KMS-11 (cell line): ENCODE measurements around the gene LCLAT1.
"Not testable (repeated sequence)": the region's sequence is repeated elsewhere in the genome, so short reads cannot be mapped to it uniquely, and the experiment has no call there.

Experiments used
- H2AFZ ChIP-seq: fragments of 200-600 bp; sonication (generic); 2 replicates; pipeline ENCODE4 v1.6.1; 2016; ENCODE audit warnings: antibody characterized with exemption, mixed run types, low read depth
- H3K27ac ChIP-seq: fragments of 200-600 bp; sonication (generic); 2 replicates; pipeline ENCODE4 v1.6.1; 2016; ENCODE audit warnings: mild to moderate bottlenecking, mixed run types
- H3K27me3 ChIP-seq: fragments of 200-600 bp; sonication (generic); 2 replicates; pipeline ENCODE4 v1.6.1; 2017; ENCODE audit warnings: mild to moderate bottlenecking, low read depth, mixed run types, moderate library complexity; ENCODE audit not compliant: insufficient read depth
- H3K36me3 ChIP-seq: fragments of 200-600 bp; sonication (generic); 2 replicates; pipeline ENCODE4 v1.6.1; 2017; ENCODE audit warnings: mild to moderate bottlenecking, mixed run types; ENCODE audit not compliant: insufficient read depth
- H3K4me1 ChIP-seq: fragments of 200-600 bp; sonication (generic); 2 replicates; pipeline ENCODE4 v1.6.1; 2016; ENCODE audit warnings: mild to moderate bottlenecking, low read depth, mixed run types; ENCODE audit not compliant: poor library complexity, severe bottlenecking
- H3K4me2 ChIP-seq: fragments of 200-600 bp; sonication (generic); 2 replicates; pipeline ENCODE4 v1.7.0; 2016; ENCODE audit warnings: mild to moderate bottlenecking, mixed run types
- H3K4me3 ChIP-seq: fragments of 200-600 bp; sonication (generic); IDR thresholded peaks from 2 replicates; pipeline ENCODE4 v1.6.1; 2017; ENCODE audit warnings: low read depth, low read length, mixed read lengths; ENCODE audit not compliant: insufficient read depth
- H3K79me2 ChIP-seq: fragments of 200-600 bp; sonication (generic); 2 replicates; pipeline ENCODE4 v1.6.1; 2016; ENCODE audit warnings: low read depth, mixed run types; ENCODE audit not compliant: insufficient read depth
- H3K9ac ChIP-seq: fragments of 200-600 bp; sonication (generic); 2 replicates; pipeline ENCODE4 v1.6.1; 2016; ENCODE audit warnings: mild to moderate bottlenecking, mixed run types
- H4K20me1 ChIP-seq: fragments of 200-600 bp; sonication (generic); 2 replicates; pipeline ENCODE4 v1.6.1; 2016; ENCODE audit warnings: mild to moderate bottlenecking, mixed run types; ENCODE audit not compliant: insufficient read depth
- CTCF ChIP-seq: fragments of 200-600 bp; sonication (generic); conservative IDR thresholded peaks from 2 replicates; pipeline ENCODE4 v1.6.1; 2017; ENCODE audit warnings: low read depth, mild to moderate bottlenecking, antibody characterized with exemption, low read length, moderate library complexity, mixed read lengths

LCLAT1 gene

GRCh38 chr2:30466216-30466615 is 19.2 kb downstream of the LCLAT1 start:
- Histone ChIP-seq H3K36me3 (no peaks in the 10 kb centered on the region), H4K20me1 (no peaks in the 10 kb centered on the region), H3K4me3 (no peak overlapping the region), H3K4me2 (no peak overlapping the region), H3K27me3 (no peaks in the 10 kb centered on the region), H2AFZ (no peak overlapping the region), H3K9ac (no peak overlapping the region), H3K4me1 (peaks cover 5% of the 10 kb centered on the region), H3K27ac (no peak overlapping the region), H3K79me2 (peaks cover 17% of the 10 kb centered on the region; the same call in 1 of the 2 replicates)
- no peak for TF ChIP-seq CTCF

DNA sequence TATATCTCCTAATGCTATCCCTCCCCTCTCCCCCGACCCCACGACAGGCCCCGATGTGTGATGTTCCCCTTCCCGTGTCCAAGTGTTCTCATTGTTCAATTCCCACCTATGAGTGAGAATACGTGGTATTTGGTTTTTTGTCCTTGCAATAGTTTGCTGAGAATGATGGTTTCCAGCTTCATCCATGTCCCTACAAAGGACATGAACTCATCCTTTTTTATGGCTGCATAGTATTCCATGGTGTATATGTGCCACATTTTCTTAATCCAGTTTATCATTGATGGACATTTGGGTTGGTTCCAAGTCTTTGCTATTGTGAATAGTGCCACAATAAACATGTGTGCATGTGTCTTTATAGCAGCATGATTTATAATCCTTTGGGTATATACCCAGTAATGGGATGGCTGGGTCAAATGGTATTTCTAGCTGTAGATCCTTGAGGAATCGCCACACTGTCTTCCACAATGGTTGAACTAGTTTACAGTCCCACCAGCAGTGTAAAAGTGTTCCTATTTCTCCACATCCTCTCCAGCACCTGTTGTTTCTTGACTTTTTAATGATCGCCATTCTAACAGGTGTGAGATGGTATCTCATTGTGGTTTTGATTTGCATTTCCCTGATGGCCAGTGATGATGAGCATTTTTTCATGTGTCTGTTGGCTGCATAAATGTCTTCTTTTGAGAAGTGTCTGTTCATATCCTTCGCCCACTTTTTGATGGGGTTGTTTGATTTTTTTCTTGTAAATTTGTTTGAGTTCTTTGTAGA is 20.2 kb downstream of the LCLAT1 start:
- not testable (repeated sequence) for H2AFZ ChIP-seq, H3K9ac ChIP-seq, H3K27me3 ChIP-seq, H3K36me3 ChIP-seq, H3K4me2 ChIP-seq, H4K20me1 ChIP-seq, H3K4me3 ChIP-seq, H3K27ac ChIP-seq, H3K4me1 ChIP-seq
- peaks cover 19% of the 10 kb centered on the region; the same call in 1 of the 2 replicates for H3K79me2 ChIP-seq

DNA sequence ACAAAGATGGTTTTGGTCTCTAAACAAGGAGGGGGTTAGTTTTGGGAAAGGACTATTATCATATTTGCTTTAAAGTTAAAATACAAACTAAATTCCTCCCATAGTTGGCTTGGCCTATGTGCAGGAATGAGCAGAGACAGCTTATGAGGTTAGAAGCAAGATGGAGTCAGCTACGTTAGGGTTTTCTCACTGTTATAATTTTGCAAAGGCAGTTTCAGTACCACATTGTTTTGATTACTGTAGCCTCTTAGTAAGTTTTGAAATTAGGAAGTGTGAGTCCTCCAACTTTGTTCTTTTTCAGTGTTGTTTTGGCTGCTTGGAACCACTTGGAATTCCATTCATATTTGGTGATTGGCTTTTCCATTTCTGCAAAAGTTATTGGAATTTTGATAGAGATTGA is 23.4 kb downstream of the LCLAT1 start:
- Histone ChIP-seq H3K27me3 (no peaks in the 10 kb centered on the region), H2AFZ (no peak overlapping the region), H3K4me3 (no peak overlapping the region), H3K4me1 (peaks cover 3% of the 10 kb centered on the region), H3K4me2 (no peak overlapping the region), H4K20me1 (no peaks in the 10 kb centered on the region), H3K79me2 (peaks cover 26% of the 10 kb centered on the region; the same call in 1 of the 2 replicates), H3K9ac (no peak overlapping the region), H3K36me3 (no peaks in the 10 kb centered on the region), H3K27ac (no peak overlapping the region)
- no peak for TF ChIP-seq CTCF

DNA sequence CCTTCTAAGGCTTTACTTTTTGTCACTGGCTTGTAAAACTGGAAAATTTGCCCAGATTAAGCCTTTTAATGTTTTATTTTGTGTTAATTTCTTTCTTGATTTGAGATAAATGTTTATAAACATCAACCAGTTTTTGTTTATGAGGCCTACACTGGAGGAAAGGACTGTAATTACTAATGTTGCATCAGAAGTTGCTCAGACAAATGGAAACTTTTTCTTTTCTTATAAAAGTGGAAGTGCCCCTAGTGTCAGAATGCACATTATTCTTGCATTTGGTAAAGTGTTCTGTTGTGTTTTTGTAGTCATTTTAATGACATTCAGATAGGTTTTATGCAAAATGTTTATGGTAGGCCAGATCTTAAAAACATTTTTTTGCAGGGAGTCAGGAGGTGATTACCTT is 25.3 kb downstream of the LCLAT1 start:
- no peak overlapping the region for H3K4me3 ChIP-seq
- no peaks in the 10 kb centered on the region for H3K4me1 ChIP-seq
- no peak overlapping the region for H3K9ac ChIP-seq
- peak overlapping the region; percentile 15; the same call in 1 of the 2 replicates for H3K4me2 ChIP-seq
- peaks cover 18% of the 10 kb centered on the region; the same call in 1 of the 2 replicates for H3K79me2 ChIP-seq
- H3K27ac ChIP-seq: no peak overlapping the region
- no peak for TF ChIP-seq CTCF
- no peak overlapping the region for H2AFZ ChIP-seq
- H3K36me3 ChIP-seq: no peaks in the 10 kb centered on the region
- H3K27me3 ChIP-seq: no peaks in the 10 kb centered on the region
- no peaks in the 10 kb centered on the region for H4K20me1 ChIP-seq

- Histone ChIP-seq H3K27ac (no peak overlapping the region), H3K79me2 (peaks cover 9% of the 10 kb centered on the region; the same call in 1 of the 2 replicates), H3K4me3 (no peak overlapping the region), H3K36me3 (no peaks in the 10 kb centered on the region), H3K4me1 (no peaks in the 10 kb centered on the region), H2AFZ (no peak overlapping the region), H3K4me2 (no peak overlapping the region), H3K9ac (no peak overlapping the region), H3K27me3 (no peaks in the 10 kb centered on the region), H4K20me1 (no peaks in the 10 kb centered on the region)
- TF ChIP-seq CTCF: no peak
Measured at GRCh38 chr2:30475542-30475941, 28.5 kb downstream of the LCLAT1 start.
